Measurements from ENCODE around the gene TANGO6.
"Not testable (repeated sequence)": the region's sequence is repeated elsewhere in the genome, so short reads cannot be mapped to it uniquely, and the experiment has no call there.

TANGO6 gene

GRCh38 chr16:68973611-68974120 lies 130.3 kb downstream of the TANGO6 start:
- Histone ChIP-seq H3K4me1 (ENCODE audit: insufficient read depth, low read length) (peaks cover 14% of the 10 kb centered on the region), H3K36me3 (ENCODE audit: insufficient read depth, low read length) (peaks cover 9% of the 10 kb centered on the region), H3K4me3 (ENCODE audit: low read length) (no peak overlapping the region), H2AFZ (ENCODE audit: low read depth, low read length) (no peak overlapping the region), H3K9me3 (ENCODE audit: low read length) (no peaks in the 10 kb centered on the region), H3K27me3 (ENCODE audit: insufficient read depth, low read length) (no peaks in the 10 kb centered on the region)

- Histone ChIP-seq H3K27me3 (ENCODE audit: insufficient read depth, low read length) (no peaks in the 10 kb centered on the region), H3K4me3 (ENCODE audit: low read length) (no peak overlapping the region), H3K36me3 (ENCODE audit: insufficient read depth, low read length) (peaks cover 9% of the 10 kb centered on the region), H3K4me1 (ENCODE audit: insufficient read depth, low read length) (no peaks in the 10 kb centered on the region), H2AFZ (ENCODE audit: low read depth, low read length) (no peak overlapping the region), H3K9me3 (ENCODE audit: low read length) (no peaks in the 10 kb centered on the region)
These were observed 135.1 kb downstream of the TANGO6 start for GRCh38 chr16:68978303-68978954.

- H3K36me3 ChIP-seq (ENCODE audit: insufficient read depth, low read length): peaks cover 3% of the 10 kb centered on the region
- no peaks in the 10 kb centered on the region for H3K27me3 ChIP-seq (ENCODE audit: insufficient read depth, low read length)
- no peaks in the 10 kb centered on the region for H3K4me1 ChIP-seq (ENCODE audit: insufficient read depth, low read length)
- H2AFZ ChIP-seq (ENCODE audit: low read depth, low read length): no peak overlapping the region
- H3K9me3 ChIP-seq (ENCODE audit: low read length): no peaks in the 10 kb centered on the region
- H3K4me3 ChIP-seq (ENCODE audit: low read length): no peak overlapping the region
These were observed 137.5 kb downstream of the TANGO6 start for GRCh38 chr16:68980695-68981315.

GRCh38 chr16:68981971-68982370 lies 138.6 kb downstream of the TANGO6 start:
- no peaks in the 10 kb centered on the region for H3K4me1 ChIP-seq (ENCODE audit: insufficient read depth, low read length)
- peaks cover under 1% of the 10 kb centered on the region for H3K36me3 ChIP-seq (ENCODE audit: insufficient read depth, low read length)
- H3K9me3 ChIP-seq (ENCODE audit: low read length): no peaks in the 10 kb centered on the region
- no peaks in the 10 kb centered on the region for H3K27me3 ChIP-seq (ENCODE audit: insufficient read depth, low read length)
- no peak overlapping the region for H2AFZ ChIP-seq (ENCODE audit: low read depth, low read length)
- no peak overlapping the region for H3K4me3 ChIP-seq (ENCODE audit: low read length)

GRCh38 chr16:68984467-68984866 lies 141.1 kb downstream of the TANGO6 start:
- Histone ChIP-seq H3K4me3 (ENCODE audit: low read length) (no peak overlapping the region), H3K9me3 (ENCODE audit: low read length) (no peaks in the 10 kb centered on the region), H2AFZ (ENCODE audit: low read depth, low read length) (no peak overlapping the region), H3K36me3 (ENCODE audit: insufficient read depth, low read length) (no peaks in the 10 kb centered on the region), H3K4me1 (ENCODE audit: insufficient read depth, low read length) (peaks cover 7% of the 10 kb centered on the region), H3K27me3 (ENCODE audit: insufficient read depth, low read length) (no peaks in the 10 kb centered on the region)

- no peaks in the 10 kb centered on the region for H3K27me3 ChIP-seq (ENCODE audit: insufficient read depth, low read length)
- no peak overlapping the region for H3K4me3 ChIP-seq (ENCODE audit: low read length)
- no peak overlapping the region for H2AFZ ChIP-seq (ENCODE audit: low read depth, low read length)
- H3K9me3 ChIP-seq (ENCODE audit: low read length): no peaks in the 10 kb centered on the region
- no peaks in the 10 kb centered on the region for H3K36me3 ChIP-seq (ENCODE audit: insufficient read depth, low read length)
- H3K4me1 ChIP-seq (ENCODE audit: insufficient read depth, low read length): peaks cover 7% of the 10 kb centered on the region
These were observed 141.9 kb downstream of the TANGO6 start for GRCh38 chr16:68985268-68985667.

- Histone ChIP-seq H3K36me3 (ENCODE audit: insufficient read depth, low read length) (no peaks in the 10 kb centered on the region), H3K4me3 (ENCODE audit: low read length) (no peak overlapping the region), H2AFZ (ENCODE audit: low read depth, low read length) (no peak overlapping the region), H3K4me1 (ENCODE audit: insufficient read depth, low read length) (peaks cover 7% of the 10 kb centered on the region), H3K27me3 (ENCODE audit: insufficient read depth, low read length) (no peaks in the 10 kb centered on the region), H3K9me3 (ENCODE audit: low read length) (no peaks in the 10 kb centered on the region)
These were observed 142.5 kb downstream of the TANGO6 start for GRCh38 chr16:68985855-68986254.

- H3K27me3 ChIP-seq (ENCODE audit: insufficient read depth, low read length): no peaks in the 10 kb centered on the region
- H3K4me1 ChIP-seq (ENCODE audit: insufficient read depth, low read length): peaks cover 7% of the 10 kb centered on the region
- no peaks in the 10 kb centered on the region for H3K9me3 ChIP-seq (ENCODE audit: low read length)
- no peaks in the 10 kb centered on the region for H3K36me3 ChIP-seq (ENCODE audit: insufficient read depth, low read length)
- no peak overlapping the region for H2AFZ ChIP-seq (ENCODE audit: low read depth, low read length)
- no peak overlapping the region for H3K4me3 ChIP-seq (ENCODE audit: low read length)
These were observed 144.6 kb downstream of the TANGO6 start for GRCh38 chr16:68987734-68988457.

GRCh38 chr16:68990172-68990845 lies 147.0 kb downstream of the TANGO6 start:
- H3K4me1 ChIP-seq (ENCODE audit: insufficient read depth, low read length): peaks cover 11% of the 10 kb centered on the region
- not testable (repeated sequence) for H3K9me3 ChIP-seq (ENCODE audit: low read length); H2AFZ ChIP-seq (ENCODE audit: low read depth, low read length); H3K4me3 ChIP-seq (ENCODE audit: low read length); H3K27me3 ChIP-seq (ENCODE audit: insufficient read depth, low read length); H3K36me3 ChIP-seq (ENCODE audit: insufficient read depth, low read length)

- Histone ChIP-seq H2AFZ (ENCODE audit: low read depth, low read length) (no peak overlapping the region), H3K4me3 (ENCODE audit: low read length) (no peak overlapping the region), H3K9me3 (ENCODE audit: low read length) (no peaks in the 10 kb centered on the region), H3K4me1 (ENCODE audit: insufficient read depth, low read length) (peaks cover 18% of the 10 kb centered on the region), H3K27me3 (ENCODE audit: insufficient read depth, low read length) (no peaks in the 10 kb centered on the region), H3K36me3 (ENCODE audit: insufficient read depth, low read length) (no peaks in the 10 kb centered on the region)
These were observed 147.7 kb downstream of the TANGO6 start for GRCh38 chr16:68991075-68991474.

- H3K9me3 ChIP-seq (ENCODE audit: low read length): no peaks in the 10 kb centered on the region
- peaks cover 30% of the 10 kb centered on the region for H3K4me1 ChIP-seq (ENCODE audit: insufficient read depth, low read length)
- H3K27me3 ChIP-seq (ENCODE audit: insufficient read depth, low read length): no peaks in the 10 kb centered on the region
- H3K36me3 ChIP-seq (ENCODE audit: insufficient read depth, low read length): no peaks in the 10 kb centered on the region
- no peak overlapping the region for H2AFZ ChIP-seq (ENCODE audit: low read depth, low read length)
- H3K4me3 ChIP-seq (ENCODE audit: low read length): no peak overlapping the region
These were observed 149.2 kb downstream of the TANGO6 start for GRCh38 chr16:68992521-68992920.

GRCh38 chr16:68993456-68993855 lies 150.1 kb downstream of the TANGO6 start:
- H3K36me3 ChIP-seq (ENCODE audit: insufficient read depth, low read length): no peaks in the 10 kb centered on the region
- no peak overlapping the region for H3K4me3 ChIP-seq (ENCODE audit: low read length)
- no peak overlapping the region for H2AFZ ChIP-seq (ENCODE audit: low read depth, low read length)
- no peaks in the 10 kb centered on the region for H3K27me3 ChIP-seq (ENCODE audit: insufficient read depth, low read length)
- peaks cover 28% of the 10 kb centered on the region for H3K4me1 ChIP-seq (ENCODE audit: insufficient read depth, low read length)
- no peaks in the 10 kb centered on the region for H3K9me3 ChIP-seq (ENCODE audit: low read length)

GRCh38 chr16:68993885-68994284 lies 150.6 kb downstream of the TANGO6 start:
- Histone ChIP-seq H3K36me3 (ENCODE audit: insufficient read depth, low read length) (no peaks in the 10 kb centered on the region), H3K4me3 (ENCODE audit: low read length) (no peak overlapping the region)

More at GRCh38 chr16:68993885-68994284, 150.6 kb downstream of the TANGO6 start:
- no peaks in the 10 kb centered on the region for H3K9me3 ChIP-seq (ENCODE audit: low read length)
- H2AFZ ChIP-seq (ENCODE audit: low read depth, low read length): no peak overlapping the region
- peaks cover 28% of the 10 kb centered on the region for H3K4me1 ChIP-seq (ENCODE audit: insufficient read depth, low read length)
- no peaks in the 10 kb centered on the region for H3K27me3 ChIP-seq (ENCODE audit: insufficient read depth, low read length)
